ENCODE measurements around the gene CHGA. TPM values are rescaled to one million over a fixed set of nuclear protein-coding genes. Genes with fewer than 3 reads are reported as not detected.

Gene CHGA
- total RNA-seq, 6 donors from 2014 or later = 0.46 to 0.81 TPM; not detected in 4

DNA sequence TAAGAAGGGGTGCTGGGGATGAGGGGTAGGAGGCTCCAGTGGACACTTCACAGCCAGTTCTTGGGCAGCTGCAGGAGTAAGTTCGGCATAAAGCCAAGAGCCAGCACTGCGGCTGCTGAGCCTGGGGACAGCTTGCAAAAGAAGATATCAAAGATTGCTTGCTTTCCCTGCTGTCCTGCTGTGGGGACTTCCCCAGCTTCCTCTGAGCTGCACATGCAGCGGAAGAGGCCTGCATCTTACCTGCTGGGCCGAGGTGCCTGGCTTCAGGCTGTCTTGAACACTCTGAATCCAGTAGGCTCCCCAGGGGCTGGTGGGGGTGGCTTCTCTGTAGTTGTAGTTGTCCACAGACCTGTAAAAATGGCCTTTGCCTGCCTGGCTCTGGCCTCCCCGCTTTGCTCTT, 1.3 kb downstream of the CHGA start:
- WGBS, 2 donors = 38 to 52% methylated on average over 3 to 5 of the region's 5 CpGs
- DNase-seq = no peak
- peaks cover 0 to 10% (median 2%) of the 10 kb centered on the region in 4 donors for H3K27me3 ChIP-seq
- no peak overlapping the region for H3K4me3 ChIP-seq
- no peak for ATAC-seq (ENCODE audit: low FRiP score in 2 of 2)
- H3K4me1 ChIP-seq = peaks cover 0 to 10% (median 0%) of the 10 kb centered on the region in 4 donors
- TF ChIP-seq POLR2A (IDR thresholded peaks at IDR 0.05) (no peak), EP300 (IDR thresholded peaks at IDR 0.05) (no peak), POLR2AphosphoS5 (IDR thresholded peaks at IDR 0.05) (no peak)
- TF ChIP-seq, protein P1, sequence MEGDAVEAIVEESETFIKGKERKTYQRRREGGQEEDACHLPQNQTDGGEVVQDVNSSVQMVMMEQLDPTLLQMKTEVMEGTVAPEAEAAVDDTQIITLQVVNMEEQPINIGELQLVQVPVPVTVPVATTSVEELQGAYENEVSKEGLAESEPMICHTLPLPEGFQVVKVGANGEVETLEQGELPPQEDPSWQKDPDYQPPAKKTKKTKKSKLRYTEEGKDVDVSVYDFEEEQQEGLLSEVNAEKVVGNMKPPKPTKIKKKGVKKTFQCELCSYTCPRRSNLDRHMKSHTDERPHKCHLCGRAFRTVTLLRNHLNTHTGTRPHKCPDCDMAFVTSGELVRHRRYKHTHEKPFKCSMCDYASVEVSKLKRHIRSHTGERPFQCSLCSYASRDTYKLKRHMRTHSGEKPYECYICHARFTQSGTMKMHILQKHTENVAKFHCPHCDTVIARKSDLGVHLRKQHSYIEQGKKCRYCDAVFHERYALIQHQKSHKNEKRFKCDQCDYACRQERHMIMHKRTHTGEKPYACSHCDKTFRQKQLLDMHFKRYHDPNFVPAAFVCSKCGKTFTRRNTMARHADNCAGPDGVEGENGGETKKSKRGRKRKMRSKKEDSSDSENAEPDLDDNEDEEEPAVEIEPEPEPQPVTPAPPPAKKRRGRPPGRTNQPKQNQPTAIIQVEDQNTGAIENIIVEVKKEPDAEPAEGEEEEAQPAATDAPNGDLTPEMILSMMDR (IDR thresholded peaks at IDR 0.05) = no peak
- H3K27ac ChIP-seq = no peak overlapping the region
- no peaks in the 10 kb centered on the region for H3K9me3 ChIP-seq
- no peaks in the 10 kb centered on the region for H3K36me3 ChIP-seq

DNA sequence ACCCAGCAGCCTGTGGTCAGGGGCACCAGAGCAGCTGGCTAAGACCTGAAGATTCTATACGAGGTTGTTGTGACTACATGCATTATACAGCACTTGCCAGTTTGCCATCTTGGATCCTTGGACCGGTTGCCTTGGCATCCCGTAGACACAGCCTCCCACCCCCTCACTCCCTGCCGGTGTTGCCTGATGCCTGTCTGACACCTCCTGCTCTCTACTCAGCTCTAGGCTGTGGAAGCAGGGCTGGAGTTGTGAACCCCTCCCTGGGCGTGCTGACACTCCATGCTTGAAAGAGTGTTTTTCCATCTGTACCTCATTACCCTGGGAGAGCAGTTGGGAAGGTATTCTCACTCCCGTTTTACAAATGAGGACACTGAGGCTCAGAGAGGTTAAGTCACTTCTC, 2.5 kb downstream of the CHGA start:
- WGBS, 2 donors = 51 to 68% methylated on average over 5 to 6 of the region's 6 CpGs
- H3K4me1 ChIP-seq = peaks cover 0 to 10% (median 0%) of the 10 kb centered on the region in 4 donors
- no peak for DNase-seq
- H3K9me3 ChIP-seq = no peaks in the 10 kb centered on the region
- no peak for TF ChIP-seq POLR2A (IDR thresholded peaks at IDR 0.05)
- TF ChIP-seq, protein P1 (IDR thresholded peaks at IDR 0.05) = no peak
- no peak for TF ChIP-seq EP300 (IDR thresholded peaks at IDR 0.05)
- no peak for TF ChIP-seq POLR2AphosphoS5 (IDR thresholded peaks at IDR 0.05)
- no peak overlapping the region for H3K4me3 ChIP-seq
- no peak overlapping the region for H3K27ac ChIP-seq
- H3K27me3 ChIP-seq = peaks cover 0 to 10% (median 2%) of the 10 kb centered on the region in 4 donors
- ATAC-seq (ENCODE audit: low FRiP score in 2 of 2) = no peak
- H3K36me3 ChIP-seq = no peaks in the 10 kb centered on the region

DNA sequence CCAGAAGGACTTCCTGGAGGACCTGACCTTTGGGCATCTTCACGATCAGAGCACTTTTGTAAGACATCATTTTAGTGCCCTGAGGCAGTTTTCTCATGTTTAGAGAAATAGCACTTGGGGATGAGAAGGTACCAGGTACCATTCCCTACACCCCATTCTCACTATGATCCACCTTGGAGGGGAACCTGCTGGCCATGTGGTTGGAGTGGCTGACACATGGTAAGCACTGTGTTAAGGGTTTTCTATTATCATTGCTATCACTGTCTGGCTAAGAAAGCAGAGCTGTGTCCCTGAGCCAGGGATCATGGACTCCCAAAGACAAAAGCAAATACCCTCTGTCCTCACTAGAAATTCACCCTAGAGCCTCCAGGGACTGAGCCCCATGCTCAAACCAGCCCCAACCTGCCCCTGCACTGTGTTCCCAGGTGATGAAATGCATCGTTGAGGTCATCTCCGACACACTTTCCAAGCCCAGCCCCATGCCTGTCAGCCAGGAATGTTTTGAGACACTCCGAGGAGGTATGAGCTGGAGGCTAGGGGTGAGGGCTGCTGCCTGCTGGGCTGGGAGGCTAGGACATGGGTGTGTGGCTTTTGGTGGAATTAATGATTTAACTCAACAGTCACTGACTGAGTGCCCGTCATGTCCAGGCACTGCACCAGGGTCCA, 3.4 kb downstream of the CHGA start:
- 79 to 89% methylated on average over 5 of the region's 5 CpGs for WGBS, 2 donors
- Histone ChIP-seq H3K9me3 (no peaks in the 10 kb centered on the region), H3K36me3 (no peaks in the 10 kb centered on the region), H3K4me3 (no peak overlapping the region), H3K4me1 (peaks cover 0 to 10% (median 0%) of the 10 kb centered on the region in 4 donors), H3K27me3 (peaks cover 0 to 10% (median 2%) of the 10 kb centered on the region in 4 donors), H3K27ac (no peak overlapping the region)
- TF ChIP-seq, protein P1 (IDR thresholded peaks at IDR 0.05) = no peak
- no peak for TF ChIP-seq POLR2A (IDR thresholded peaks at IDR 0.05)
- no peak for TF ChIP-seq EP300 (IDR thresholded peaks at IDR 0.05)
- no peak for TF ChIP-seq POLR2AphosphoS5 (IDR thresholded peaks at IDR 0.05)
- ATAC-seq (ENCODE audit: low FRiP score in 2 of 2) (no peak), DNase-seq (no peak)

DNA sequence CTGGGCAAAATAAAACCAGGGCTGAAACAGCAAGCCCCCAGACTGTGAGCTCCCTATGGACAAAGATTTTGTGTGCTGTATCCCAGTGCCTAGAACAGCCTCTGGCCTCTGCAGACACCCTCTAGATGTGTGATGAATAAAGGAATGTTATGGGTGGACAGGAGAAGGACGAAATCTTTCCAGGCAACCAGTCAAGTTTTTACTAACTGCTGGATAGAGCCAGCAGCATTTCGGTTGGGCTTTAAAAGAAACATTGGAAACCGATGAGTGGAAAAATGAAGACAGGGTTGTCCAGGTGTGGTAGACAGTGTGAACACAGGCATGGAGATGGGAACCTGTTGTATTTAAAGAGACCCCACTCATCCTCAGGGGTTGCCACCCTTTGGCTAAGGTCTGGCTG, 4.0 kb downstream of the CHGA start:
- ATAC-seq (ENCODE audit: low FRiP score in 2 of 2) (no peak), DNase-seq (no peak)
- no peak overlapping the region for H3K27ac ChIP-seq
- no peaks in the 10 kb centered on the region for H3K9me3 ChIP-seq
- peaks cover 0 to 10% (median 2%) of the 10 kb centered on the region in 4 donors for H3K27me3 ChIP-seq
- no peak overlapping the region for H3K4me3 ChIP-seq
- peaks cover 0 to 10% (median 0%) of the 10 kb centered on the region in 4 donors for H3K4me1 ChIP-seq
- WGBS, 2 donors = 74 to 89% methylated on average over 3 of the region's 3 CpGs
- TF ChIP-seq EP300 (IDR thresholded peaks at IDR 0.05) = no peak
- TF ChIP-seq POLR2AphosphoS5 (IDR thresholded peaks at IDR 0.05) = no peak
- no peak for TF ChIP-seq POLR2A (IDR thresholded peaks at IDR 0.05)
- TF ChIP-seq, protein P1 (IDR thresholded peaks at IDR 0.05) = no peak
- H3K36me3 ChIP-seq = no peaks in the 10 kb centered on the region

All from upper lobe of left lung (tissue), 6 donors.